ENCODE measurements around the gene EIF3B.
A peak's percentile ranks its signal among the peaks of the same experiment; 100 is the strongest.
"Not testable (repeated sequence)": the region's sequence is repeated elsewhere in the genome, so short reads cannot be mapped to it uniquely, and the experiment has no call there.

EIF3B gene

DNA sequence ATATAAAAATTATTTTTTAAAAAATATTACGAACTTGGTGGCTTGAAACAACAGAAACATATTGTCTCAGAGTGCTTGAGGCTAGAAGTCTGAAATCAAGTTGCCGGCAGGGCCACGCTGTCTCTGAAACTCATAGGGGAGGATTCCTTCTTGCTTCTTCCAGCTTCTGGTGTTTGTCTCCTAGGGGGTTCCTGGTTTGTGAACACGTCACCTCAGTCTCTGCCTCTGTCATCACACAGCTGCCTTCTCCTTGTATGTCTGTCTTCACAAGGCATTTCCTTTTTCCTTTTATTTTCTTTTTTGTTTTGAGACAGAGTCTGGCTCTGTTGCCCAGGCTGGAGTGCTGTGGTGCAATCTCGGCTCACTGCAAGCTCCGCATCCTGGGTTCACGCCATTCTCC lies 27.7 kb upstream of the EIF3B start:
- Mint-ChIP-seq H3K9me3 (ENCODE audit: low read depth) (no peaks in the 10 kb centered on the region), H3K27ac (no peak overlapping the region), H3K4me1 (ENCODE audit: low read depth) (no peaks in the 10 kb centered on the region), H3K36me3 (no peaks in the 10 kb centered on the region), H3K4me3 (no peak overlapping the region), H3K27me3 (no peaks in the 10 kb centered on the region)

DNA sequence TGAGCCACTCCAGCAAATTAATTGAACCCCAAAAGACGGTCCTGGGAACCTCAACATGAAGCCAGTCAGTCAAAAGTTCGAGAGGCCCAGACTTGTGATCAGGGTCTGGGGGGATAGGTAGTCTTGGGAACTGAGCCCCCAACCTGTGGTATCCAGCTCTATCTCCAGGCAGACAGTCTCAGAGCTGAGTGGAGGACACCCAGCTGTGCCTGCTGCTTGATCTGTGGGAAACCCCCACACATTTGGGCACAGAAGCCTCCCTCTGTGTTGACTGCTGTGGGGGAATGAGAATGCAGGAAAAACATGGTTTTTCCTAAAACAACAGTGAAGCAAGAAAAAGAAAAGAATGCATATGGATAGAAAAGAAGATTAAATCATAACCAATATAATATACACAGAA lies 24.1 kb upstream of the EIF3B start:
- H3K9me3 Mint-ChIP-seq (ENCODE audit: low read depth), result no peaks in the 10 kb centered on the region
- no peaks in the 10 kb centered on the region for H3K27me3 Mint-ChIP-seq
- H3K4me1 Mint-ChIP-seq (ENCODE audit: low read depth), result no peaks in the 10 kb centered on the region
- H3K36me3 Mint-ChIP-seq, result no peaks in the 10 kb centered on the region
- H3K27ac Mint-ChIP-seq, result no peak overlapping the region
- H3K4me3 Mint-ChIP-seq, result no peak overlapping the region

DNA sequence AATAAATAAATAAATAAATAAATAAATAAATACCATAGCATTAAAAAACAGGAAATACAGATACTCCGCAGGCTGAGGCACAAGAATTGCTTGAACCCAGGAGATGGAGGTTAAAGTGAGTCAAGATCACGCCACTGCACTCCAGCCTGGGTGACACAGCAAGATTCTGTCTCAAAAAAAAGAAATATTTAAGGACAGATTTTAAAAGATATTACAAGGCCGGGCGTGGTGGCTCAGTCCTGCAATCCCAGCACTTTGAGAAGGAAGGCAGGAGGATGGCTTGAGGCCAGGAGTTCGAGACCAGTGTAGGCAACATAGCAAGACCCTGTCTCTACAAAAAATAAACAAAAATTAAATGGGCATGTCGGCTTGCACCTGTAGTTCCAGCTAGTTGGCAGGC lies 22.9 kb upstream of the EIF3B start:
- no peak overlapping the region for H3K4me3 Mint-ChIP-seq

DNA sequence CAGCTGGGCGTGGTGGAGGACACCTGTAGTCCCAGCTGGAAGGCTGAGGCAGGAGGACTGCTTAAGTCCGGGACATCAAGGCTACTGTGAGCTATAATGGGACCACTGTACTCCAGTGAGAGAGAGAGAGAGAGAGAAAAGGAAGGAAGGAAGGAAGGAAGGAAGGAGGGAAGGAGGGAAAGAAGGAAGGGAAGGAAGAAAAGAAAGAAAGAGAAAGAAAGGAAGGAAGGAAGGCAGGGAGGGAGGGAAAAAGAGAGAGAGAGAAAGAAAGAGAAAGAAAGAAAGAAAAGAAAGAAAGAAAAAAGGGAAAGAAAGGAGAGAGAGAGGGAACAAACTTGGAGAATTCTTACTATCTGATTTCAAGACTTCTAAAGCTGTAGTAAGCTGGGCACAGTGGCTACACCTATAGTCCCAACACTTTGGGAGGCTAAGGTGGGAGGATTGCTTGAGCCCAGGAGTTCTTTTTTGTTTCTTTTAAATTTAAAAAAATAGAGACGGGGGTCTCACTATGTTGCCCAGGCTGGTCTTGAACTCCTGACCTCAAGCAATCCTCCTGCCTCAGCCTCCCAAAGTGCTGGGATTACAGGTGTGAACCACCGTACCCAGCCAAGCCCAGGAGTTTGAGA lies 21.9 kb upstream of the EIF3B start:
- not testable (repeated sequence) for H3K4me1 Mint-ChIP-seq (ENCODE audit: low read depth); H3K36me3 Mint-ChIP-seq; H3K27ac Mint-ChIP-seq; H3K27me3 Mint-ChIP-seq; H3K4me3 Mint-ChIP-seq; H3K9me3 Mint-ChIP-seq (ENCODE audit: low read depth)

More for the DNA sequence above, 22.9 kb upstream of the EIF3B start:
- Mint-ChIP-seq H3K4me1 (ENCODE audit: low read depth) (no peaks in the 10 kb centered on the region), H3K36me3 (no peaks in the 10 kb centered on the region), H3K27ac (no peak overlapping the region), H3K27me3 (no peaks in the 10 kb centered on the region), H3K9me3 (ENCODE audit: low read depth) (no peaks in the 10 kb centered on the region)

DNA sequence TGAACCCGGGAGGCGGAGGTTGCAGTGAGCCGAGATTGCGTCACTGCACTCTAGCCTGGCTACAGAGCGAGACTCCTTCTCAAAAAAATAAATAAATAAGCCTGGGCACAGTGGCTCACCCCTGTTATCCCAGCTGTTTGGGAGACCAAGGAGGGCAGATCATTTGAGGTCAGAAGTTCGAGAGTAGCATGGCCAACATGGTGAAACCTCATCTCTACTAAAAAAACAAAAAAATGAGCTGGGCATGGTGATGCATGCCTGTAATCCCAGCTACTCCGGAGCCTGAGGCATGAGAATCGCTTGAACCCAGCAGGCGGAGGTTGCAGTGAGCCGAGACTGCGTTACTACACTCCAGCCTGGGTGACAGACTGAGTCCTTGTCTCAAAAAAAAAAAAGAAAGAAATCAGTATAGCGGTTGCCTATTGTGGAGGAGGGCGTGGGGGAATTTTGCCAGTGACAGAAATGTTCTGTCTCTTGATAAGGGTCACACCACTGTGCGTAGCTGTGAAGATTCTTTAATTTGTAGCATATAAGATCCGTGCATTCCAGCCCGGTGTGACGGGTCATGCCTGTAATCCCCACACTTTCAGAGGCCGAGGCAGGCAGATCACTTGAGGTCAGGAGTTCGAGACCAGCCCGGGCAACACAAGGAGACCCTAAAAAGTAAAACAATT lies 17.9 kb upstream of the EIF3B start:
- no peak overlapping the region for H3K27ac Mint-ChIP-seq
- no peaks in the 10 kb centered on the region for H3K4me1 Mint-ChIP-seq (ENCODE audit: low read depth)
- no peaks in the 10 kb centered on the region for H3K36me3 Mint-ChIP-seq
- H3K9me3 Mint-ChIP-seq (ENCODE audit: low read depth), result no peaks in the 10 kb centered on the region
- H3K4me3 Mint-ChIP-seq, result no peak overlapping the region
- H3K27me3 Mint-ChIP-seq, result no peaks in the 10 kb centered on the region

DNA sequence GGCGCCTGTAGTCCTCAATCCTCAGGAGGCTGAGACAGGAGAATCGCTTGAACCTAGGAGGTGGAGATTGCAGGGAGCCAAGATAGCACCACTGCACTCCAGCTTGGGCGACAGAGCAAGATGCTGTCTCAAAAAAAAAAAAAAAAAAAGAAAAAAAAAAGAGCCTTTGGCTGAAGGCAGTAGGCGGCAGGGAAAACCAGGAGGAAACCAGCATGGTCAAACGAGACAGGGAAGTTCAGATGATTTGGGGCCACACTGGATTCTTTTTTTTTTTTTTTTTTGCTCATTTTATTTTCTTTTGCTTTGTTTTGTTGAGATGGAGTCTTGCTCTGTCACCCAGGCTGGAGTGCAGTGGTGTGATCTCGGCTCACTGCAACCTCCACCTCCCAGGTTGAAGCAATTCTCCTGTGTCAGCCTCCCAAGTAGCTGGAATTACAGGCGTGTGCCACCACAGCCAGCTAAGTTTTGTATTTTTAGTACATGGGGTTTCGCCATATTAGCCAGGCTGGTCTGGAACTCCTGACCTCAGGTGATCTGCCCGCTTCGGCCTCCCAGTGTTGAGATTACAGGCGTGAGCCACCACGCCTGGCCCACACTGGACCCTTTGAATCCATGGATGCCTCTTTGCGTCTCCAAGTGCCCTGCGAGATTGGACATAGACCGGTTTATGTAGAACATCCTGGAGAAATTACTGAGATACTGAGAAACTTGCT lies 7.1 kb upstream of the EIF3B start:
- H3K4me3 Mint-ChIP-seq, H3K27me3 Mint-ChIP-seq, H3K27ac Mint-ChIP-seq: not testable (repeated sequence)

DNA sequence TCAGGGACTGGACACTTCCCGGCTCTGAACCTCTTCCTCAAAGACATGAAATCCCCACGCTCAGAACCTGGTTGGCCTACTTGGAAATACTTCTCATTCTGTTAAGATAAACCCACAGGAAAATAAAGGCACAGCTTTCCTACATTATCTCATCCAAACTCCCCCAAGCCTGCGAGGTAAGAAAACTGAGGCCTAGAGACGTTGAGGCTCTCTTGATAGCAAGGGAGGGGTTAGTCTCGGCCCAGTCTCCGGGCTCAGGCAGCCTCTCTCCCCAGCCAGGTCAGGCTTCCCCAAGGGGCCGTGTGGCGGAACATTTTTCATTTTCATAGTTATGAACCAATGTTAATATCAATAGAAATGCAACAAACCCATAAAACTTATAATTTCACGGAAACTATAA lies 4.6 kb upstream of the EIF3B start:
- Mint-ChIP-seq H3K4me3 (no peak overlapping the region), H3K27me3 (no peaks in the 10 kb centered on the region), H3K9me3 (ENCODE audit: low read depth) (no peaks in the 10 kb centered on the region), H3K4me1 (ENCODE audit: low read depth) (peaks cover 6% of the 10 kb centered on the region), H3K27ac (no peak overlapping the region), H3K36me3 (no peaks in the 10 kb centered on the region)

More for the DNA sequence above, 7.1 kb upstream of the EIF3B start:
- not testable (repeated sequence) for H3K36me3 Mint-ChIP-seq; H3K4me1 Mint-ChIP-seq (ENCODE audit: low read depth); H3K9me3 Mint-ChIP-seq (ENCODE audit: low read depth)

DNA sequence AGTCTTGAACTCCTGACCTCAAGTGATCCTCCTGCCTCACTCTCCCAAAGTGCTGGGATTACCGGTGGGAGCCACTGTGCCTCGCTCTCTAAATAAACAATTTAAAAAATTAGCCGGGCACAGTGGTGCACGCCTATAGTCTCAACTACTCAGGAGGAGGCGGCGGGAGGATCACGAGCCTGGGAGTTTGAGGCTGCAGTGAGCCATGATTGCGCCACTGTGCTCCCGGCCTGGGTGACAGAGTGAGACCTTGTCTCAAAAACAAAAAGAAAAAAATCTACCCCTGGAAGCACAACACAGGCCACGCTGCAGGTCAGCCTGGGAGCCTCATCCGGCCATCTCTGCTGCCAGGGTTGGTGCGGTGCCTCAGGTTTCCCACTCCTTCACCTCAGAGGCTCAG lies 3.8 kb upstream of the EIF3B start:
- H3K4me3 Mint-ChIP-seq, result no peak overlapping the region

DNA sequence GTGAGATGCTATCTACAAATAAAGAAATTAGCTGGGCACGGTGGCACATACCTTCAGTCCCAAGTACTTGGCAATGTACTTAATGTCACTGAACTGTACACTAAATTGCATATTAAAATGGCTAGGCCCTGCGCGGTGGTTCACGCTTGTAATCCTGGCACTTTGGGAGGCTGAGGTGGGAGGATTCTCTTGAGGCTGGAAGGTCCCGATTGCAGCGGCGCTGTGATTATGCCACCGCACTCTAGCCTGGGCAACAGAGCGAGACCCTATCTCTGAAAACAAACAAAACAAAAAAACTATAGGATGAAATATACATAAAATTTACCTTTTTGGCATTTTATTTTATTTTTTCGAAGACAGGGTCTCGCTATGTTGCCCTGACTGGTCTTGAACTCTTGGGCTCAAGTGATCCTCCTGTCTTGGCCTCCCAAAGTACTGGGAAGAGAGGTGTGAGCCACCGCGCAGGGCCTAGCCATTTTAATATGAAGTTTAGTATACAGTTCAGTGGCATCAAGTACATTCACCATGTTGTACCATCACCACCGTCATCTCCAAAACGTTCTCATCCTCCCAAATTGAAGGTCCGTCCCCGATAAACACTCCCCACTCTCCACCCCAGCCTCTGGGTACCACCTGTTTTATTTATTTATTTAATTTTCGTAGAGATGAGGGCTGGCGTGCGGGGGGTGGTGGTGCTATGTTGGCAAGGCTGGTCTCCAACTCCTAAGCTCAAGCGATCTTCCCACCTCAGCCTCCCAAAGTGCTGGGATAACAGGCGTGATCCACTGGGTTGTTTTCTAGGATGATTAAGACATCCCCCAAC lies 1.3 kb upstream of the EIF3B start:
- Mint-ChIP-seq H3K27ac (peak overlapping the region; percentile 99), H3K4me1 (ENCODE audit: low read depth) (peaks cover 23% of the 10 kb centered on the region), H3K27me3 (no peaks in the 10 kb centered on the region), H3K4me3 (peak overlapping the region; percentile 89), H3K9me3 (ENCODE audit: low read depth) (no peaks in the 10 kb centered on the region), H3K36me3 (peaks cover 6% of the 10 kb centered on the region)

More for the DNA sequence above, 3.8 kb upstream of the EIF3B start:
- H3K4me1 Mint-ChIP-seq (ENCODE audit: low read depth), result peaks cover 7% of the 10 kb centered on the region
- H3K27ac Mint-ChIP-seq, result no peak overlapping the region
- no peaks in the 10 kb centered on the region for H3K27me3 Mint-ChIP-seq
- H3K36me3 Mint-ChIP-seq, result peaks cover under 1% of the 10 kb centered on the region
- no peaks in the 10 kb centered on the region for H3K9me3 Mint-ChIP-seq (ENCODE audit: low read depth)

DNA sequence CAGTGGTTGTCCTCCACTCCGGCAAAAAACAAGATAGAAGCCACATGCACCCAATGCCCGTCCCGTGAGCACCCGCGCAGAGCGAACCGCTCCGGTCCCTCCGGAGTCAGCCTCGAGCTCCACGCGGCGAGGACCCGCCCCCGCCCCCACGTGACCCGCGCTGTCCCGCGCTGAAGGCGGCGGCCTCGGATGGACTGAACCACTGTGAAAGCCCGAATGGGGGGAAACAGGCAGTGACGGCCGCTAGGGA lies 766 bp upstream of the EIF3B start:
- H3K27me3 Mint-ChIP-seq, result no peaks in the 10 kb centered on the region
- peak overlapping the region; percentile 99 for H3K27ac Mint-ChIP-seq
- H3K4me3 Mint-ChIP-seq, result peak overlapping the region; percentile 89
- peaks cover 6% of the 10 kb centered on the region for H3K36me3 Mint-ChIP-seq
- H3K4me1 Mint-ChIP-seq (ENCODE audit: low read depth), result peaks cover 25% of the 10 kb centered on the region
- H3K9me3 Mint-ChIP-seq (ENCODE audit: low read depth), result no peaks in the 10 kb centered on the region

DNA sequence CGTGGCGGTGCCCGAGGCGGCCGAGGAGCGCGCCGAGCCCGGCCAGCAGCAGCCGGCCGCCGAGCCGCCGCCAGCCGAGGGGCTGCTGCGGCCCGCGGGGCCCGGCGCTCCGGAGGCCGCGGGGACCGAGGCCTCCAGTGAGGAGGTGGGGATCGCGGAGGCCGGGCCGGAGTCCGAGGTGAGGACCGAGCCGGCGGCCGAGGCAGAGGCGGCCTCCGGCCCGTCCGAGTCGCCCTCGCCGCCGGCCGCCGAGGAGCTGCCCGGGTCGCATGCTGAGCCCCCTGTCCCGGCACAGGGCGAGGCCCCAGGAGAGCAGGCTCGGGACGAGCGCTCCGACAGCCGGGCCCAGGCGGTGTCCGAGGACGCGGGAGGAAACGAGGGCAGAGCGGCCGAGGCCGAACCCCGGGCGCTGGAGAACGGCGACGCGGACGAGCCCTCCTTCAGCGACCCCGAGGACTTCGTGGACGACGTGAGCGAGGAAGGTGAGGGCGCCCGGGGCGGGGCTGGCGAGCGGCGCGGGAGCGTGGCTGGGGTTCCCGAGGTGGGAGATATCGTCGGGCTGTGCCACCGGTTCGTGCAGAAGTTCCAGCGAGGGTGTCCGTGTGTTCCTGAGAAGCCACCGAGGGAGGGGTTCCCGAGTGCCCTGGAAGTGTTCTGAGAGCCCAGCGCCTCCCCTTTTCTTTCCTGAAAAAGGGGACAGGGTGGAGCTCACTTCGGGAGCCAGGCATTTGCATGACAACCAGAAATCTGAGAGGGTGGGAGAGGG lies 495 bp downstream of the EIF3B start:
- H3K4me3 Mint-ChIP-seq, result peak overlapping the region; percentile 93
- no peaks in the 10 kb centered on the region for H3K27me3 Mint-ChIP-seq
- H3K27ac Mint-ChIP-seq, result peak overlapping the region; percentile 89
- H3K4me1 Mint-ChIP-seq (ENCODE audit: low read depth), result peaks cover 38% of the 10 kb centered on the region
- no peaks in the 10 kb centered on the region for H3K9me3 Mint-ChIP-seq (ENCODE audit: low read depth)
- peaks cover 6% of the 10 kb centered on the region for H3K36me3 Mint-ChIP-seq

DNA sequence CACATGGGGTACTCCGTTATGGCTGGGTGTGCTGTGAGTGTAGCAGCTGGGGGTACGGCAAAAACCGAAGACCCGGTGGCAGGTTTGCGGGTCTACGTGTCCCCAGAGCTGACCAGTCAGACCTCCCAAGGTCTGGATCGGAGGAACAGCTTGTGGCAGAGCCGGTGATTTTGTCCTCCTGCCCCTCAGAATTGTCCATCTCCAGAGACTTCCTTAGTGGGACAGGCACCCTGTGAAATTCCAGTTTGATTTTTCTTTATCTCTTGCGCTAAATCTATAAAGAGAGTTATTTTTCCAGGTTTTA lies 1.0 kb downstream of the EIF3B start:
- peak overlapping the region; percentile 93 for H3K4me3 Mint-ChIP-seq
- no peaks in the 10 kb centered on the region for H3K9me3 Mint-ChIP-seq (ENCODE audit: low read depth)

DNA sequence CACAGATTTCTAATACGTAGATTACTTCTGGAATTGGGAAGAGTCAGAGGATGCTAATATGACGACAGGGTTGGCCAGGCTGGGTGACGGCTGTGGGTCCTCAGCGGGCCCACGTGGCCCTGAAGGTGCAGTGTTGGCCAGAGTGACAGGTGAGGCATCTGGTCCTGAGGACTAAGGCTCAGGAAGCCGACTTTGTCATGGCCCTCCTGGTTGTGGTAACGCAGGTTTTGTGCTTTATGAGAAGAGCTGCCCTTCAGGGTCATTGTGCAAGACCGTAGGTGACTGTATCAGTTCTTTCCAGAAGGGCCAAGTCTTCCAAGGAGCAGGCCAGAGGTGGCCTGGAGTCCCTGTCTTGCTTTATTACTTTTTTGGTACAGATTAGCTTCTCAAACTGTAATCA lies 2.5 kb downstream of the EIF3B start:
- peaks cover 8% of the 10 kb centered on the region for H3K36me3 Mint-ChIP-seq
- peaks cover 45% of the 10 kb centered on the region for H3K4me1 Mint-ChIP-seq (ENCODE audit: low read depth)
- H3K4me3 Mint-ChIP-seq, result peak overlapping the region; percentile 93
- no peaks in the 10 kb centered on the region for H3K9me3 Mint-ChIP-seq (ENCODE audit: low read depth)
- peak overlapping the region; percentile 67 for H3K27ac Mint-ChIP-seq
- no peaks in the 10 kb centered on the region for H3K27me3 Mint-ChIP-seq

More for the DNA sequence above, 1.0 kb downstream of the EIF3B start:
- H3K27me3 Mint-ChIP-seq, result no peaks in the 10 kb centered on the region
- peak overlapping the region; percentile 89 for H3K27ac Mint-ChIP-seq
- H3K36me3 Mint-ChIP-seq, result peaks cover 6% of the 10 kb centered on the region
- peaks cover 43% of the 10 kb centered on the region for H3K4me1 Mint-ChIP-seq (ENCODE audit: low read depth)

DNA sequence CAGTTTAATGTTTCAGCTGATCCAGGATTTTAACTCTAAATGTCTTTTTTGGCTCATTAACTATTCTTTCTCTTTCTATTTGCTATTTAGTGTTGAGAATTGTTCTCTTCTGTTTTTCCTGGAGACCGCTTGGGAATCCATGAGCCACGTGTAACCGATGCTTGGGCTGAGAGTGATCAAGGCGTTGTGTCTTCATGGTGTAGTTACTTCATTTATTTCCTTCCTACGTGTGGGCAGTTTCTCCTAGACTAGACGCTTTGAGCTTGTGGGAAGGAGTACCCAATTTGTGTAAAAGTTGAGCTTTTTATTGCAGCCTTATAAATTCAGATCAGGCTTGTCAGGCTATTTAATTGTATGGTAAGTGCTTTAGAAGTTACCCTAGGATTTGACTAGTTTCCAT lies 2.9 kb downstream of the EIF3B start:
- Mint-ChIP-seq H3K9me3 (ENCODE audit: low read depth) (no peaks in the 10 kb centered on the region), H3K4me1 (ENCODE audit: low read depth) (peaks cover 48% of the 10 kb centered on the region), H3K4me3 (peak overlapping the region; percentile 93), H3K36me3 (peaks cover 8% of the 10 kb centered on the region), H3K27me3 (no peaks in the 10 kb centered on the region), H3K27ac (peak overlapping the region; percentile 67)
